Measurements from ENCODE around the gene RBM28.
A peak's percentile ranks its signal among the peaks of the same experiment; 100 is the strongest.
"Not testable (repeated sequence)": the region's sequence is repeated elsewhere in the genome, so short reads cannot be mapped to it uniquely, and the experiment has no call there.

RBM28 gene

GRCh38 chr7:128350708-128351295 is 7.1 kb upstream of the RBM28 start:
- no peak for DNase-seq (ENCODE audit: low spot score)

DNA sequence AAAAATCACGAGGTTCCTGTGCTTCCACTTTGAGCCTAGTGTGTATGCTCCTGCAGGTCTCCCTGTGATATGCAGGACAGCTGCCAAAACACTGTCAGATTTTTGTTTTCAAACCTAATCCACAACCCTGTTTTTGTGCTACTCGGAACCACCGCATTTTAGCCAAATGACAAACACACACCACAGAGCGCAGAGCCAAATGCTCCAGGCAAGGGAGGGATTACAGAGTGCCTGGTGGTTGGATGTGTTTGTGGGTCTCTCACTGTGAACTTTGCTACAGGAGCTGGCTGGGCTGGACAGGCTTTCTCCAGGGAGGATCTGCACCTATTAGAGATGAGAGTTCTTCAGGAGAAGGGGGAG is 5.7 kb upstream of the RBM28 start:
- no peak for DNase-seq (ENCODE audit: low spot score)

- DNase-seq (ENCODE audit: low spot score) = peak; percentile 77
Measured at GRCh38 chr7:128347647-128348097, 4.0 kb upstream of the RBM28 start.

DNA sequence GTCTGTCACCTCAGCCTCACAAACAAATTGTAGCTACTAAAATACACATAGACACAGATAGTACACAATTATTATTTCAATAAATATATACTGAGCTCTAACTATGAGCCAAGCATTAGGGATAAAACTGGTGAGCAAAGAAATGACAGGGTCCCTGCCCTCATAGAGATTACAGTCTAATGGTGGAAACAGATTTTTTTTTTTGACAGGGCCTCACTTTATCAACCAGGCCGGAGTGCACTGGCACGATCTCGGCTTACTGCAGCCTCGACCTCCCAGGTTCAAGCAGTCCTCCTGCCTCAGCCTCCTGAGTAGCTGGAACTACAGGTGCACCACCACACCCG is 695 bp upstream of the RBM28 start:
- no peak for DNase-seq (ENCODE audit: low spot score)

GRCh38 chr7:128341733-128342132 is 2.0 kb downstream of the RBM28 start:
- DNase-seq (ENCODE audit: low spot score) = no peak

- DNase-seq (ENCODE audit: low spot score) = no peak
Measured at GRCh38 chr7:128335730-128336129, 8.0 kb downstream of the RBM28 start.

DNA sequence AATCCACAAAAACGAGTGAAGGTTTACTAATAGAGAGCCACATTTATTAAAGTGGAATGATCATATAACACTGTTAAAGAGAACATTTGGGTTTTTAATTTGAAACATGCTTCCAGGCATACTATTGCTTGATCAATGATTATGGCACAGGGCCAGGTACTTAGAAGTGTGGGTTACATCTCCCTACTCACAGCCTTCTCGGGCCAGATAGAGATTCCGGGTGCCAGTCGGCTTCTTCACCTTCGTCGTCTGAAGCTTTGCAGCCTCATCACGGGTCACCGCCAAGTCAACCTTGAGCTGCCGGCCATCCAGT is 19.4 kb downstream of the RBM28 start:
- DNase-seq (ENCODE audit: low spot score) = no peak

DNA sequence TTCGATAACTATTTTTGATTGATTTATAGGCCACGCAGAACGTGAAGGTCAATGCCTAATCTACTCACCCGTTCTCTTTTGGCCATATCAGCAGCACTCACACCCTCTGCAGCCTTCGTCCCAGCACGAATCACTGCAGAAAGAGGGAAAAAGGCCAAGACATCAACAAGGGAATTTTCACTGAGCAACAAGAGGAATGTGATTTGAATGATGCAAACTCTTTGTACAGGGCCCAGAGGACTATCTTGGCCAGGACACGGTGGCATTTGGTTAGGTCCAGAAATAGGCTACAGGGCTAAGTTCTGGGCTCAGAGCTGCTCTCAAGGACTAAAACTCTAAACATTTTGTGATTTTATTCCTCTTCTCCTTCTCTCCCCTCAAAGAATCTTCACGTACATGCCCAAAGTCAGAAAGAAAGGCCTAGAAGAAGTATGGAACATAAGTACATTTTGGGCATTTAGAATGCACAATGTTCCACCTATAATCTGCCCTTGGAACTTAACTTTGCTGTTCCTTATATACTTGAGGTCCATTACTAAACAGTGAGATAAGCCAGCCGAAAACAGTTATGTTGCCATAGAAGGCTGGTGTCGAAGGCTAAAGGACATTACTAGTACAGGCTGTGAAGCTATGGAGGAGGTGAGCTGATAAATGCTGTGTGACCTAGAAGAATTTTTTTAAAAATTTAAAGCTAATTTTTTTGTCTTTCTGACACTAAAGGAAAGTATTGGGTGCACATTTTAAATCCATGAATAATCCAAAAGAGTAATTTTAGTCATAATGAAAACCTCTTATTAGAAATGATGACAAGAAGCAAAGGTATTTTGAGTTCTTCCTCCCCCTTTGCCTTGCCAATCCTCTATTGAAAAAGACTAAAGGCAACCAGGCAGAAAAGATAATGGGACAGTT is 20.0 kb downstream of the RBM28 start:
- DNase-seq (ENCODE audit: low spot score) = no peak

DNA sequence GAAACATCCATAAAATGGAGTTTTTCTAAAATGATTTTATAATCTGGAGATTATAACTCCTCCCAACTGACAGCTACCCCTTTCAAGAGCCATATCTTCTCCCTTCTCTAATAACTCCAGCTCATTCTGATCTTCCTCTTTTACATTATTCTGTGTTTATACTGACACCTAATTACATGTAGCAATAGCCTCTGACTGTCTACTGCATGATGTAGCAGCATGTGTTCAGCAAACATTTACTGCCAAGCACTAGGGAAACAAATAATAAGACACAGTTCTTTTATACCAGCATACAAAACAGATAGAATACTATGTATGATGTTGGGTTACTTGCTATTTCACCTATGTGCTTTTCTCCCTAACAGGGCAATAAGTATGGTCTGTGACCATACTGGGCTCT is 20.7 kb downstream of the RBM28 start:
- DNase-seq (ENCODE audit: low spot score) = no peak

GRCh38 chr7:128322040-128322643 is 21.6 kb downstream of the RBM28 start:
- DNase-seq (ENCODE audit: low spot score) = peak; percentile 64

DNA sequence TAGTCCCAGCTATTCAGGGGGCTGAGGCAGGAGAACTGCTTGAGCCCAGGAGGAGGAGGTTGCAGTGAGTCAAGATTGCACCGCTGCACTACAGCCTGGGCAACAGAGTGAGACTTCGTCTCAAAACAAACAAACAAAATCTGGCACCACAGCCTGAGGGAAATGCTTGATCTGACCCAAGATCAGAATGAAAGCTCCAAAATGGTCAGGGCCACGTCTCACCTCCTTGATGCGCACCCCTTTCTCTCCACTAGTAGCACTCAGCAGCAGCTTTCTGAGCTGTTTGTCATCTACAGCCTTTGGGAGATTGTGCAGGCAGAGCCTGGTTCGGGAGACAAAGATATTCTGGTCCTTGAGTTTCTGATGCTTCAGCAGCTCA is 22.7 kb downstream of the RBM28 start:
- no peak for DNase-seq (ENCODE audit: low spot score)

DNA sequence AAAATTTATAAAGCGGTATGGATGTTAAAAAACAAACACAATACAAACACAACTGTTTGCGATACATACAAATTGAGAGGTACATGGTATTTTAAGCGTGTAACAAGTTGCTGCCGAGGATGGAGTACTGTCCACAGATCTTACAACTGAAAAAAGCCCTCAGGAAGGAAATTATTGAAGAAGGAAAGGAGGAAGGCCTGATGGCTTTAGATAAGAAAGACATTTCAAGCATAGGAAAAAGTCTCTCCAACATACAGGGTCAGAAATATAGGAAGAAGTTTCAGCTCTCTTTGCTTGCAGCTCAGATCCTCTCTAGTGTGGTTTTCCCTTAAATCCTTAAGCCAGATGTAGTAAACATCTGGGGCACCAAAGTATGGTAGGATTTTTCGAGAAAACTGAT is 25.0 kb downstream of the RBM28 start:
- DNase-seq (ENCODE audit: low spot score) = no peak

- DNase-seq (ENCODE audit: low spot score) = no peak
Measured at GRCh38 chr7:128311013-128311412, 32.7 kb downstream of the RBM28 start.

- no peak for DNase-seq (ENCODE audit: low spot score)
Measured at GRCh38 chr7:128310499-128310898, 33.2 kb downstream of the RBM28 start.

DNA sequence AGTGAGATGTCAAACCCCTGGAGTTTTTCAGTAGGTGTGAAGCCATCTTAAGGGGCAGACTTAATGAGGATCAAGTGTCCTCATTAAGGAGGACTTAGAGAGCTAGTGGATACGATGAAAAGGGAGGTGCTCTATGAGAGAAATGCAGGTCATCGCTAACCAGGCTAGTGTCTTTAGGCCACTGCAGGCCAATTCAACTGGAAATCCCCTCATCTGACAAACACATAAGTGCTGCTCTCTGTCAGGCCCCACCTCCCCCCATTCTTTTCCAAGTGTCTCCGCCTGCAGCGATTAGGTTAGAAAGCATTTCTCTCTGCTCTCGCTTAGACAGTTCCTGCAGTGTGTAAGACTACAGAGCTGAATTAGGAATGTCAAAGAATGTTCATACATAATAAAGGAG is 33.7 kb downstream of the RBM28 start:
- DNase-seq (ENCODE audit: low spot score) = no peak

DNA sequence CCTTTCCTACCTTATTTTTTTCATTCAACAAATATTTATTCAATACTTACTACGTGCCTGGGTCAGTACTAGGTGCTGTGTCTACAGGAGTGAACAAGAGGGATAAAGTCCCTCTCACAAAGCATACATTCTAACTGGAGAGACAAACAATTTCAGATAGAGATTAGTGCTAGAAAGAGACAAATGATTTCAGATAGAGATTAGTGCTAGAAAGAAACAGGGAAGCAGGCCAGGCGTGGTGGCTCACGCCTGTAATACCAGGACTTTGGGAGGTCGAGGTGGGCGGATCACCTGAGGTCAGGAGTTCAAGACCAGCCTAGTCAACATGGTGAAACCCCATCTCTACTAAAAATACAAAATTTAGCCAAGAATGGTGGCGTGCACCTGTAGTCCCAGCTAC is 34.6 kb downstream of the RBM28 start:
- DNase-seq (ENCODE audit: low spot score) = no peak

DNA sequence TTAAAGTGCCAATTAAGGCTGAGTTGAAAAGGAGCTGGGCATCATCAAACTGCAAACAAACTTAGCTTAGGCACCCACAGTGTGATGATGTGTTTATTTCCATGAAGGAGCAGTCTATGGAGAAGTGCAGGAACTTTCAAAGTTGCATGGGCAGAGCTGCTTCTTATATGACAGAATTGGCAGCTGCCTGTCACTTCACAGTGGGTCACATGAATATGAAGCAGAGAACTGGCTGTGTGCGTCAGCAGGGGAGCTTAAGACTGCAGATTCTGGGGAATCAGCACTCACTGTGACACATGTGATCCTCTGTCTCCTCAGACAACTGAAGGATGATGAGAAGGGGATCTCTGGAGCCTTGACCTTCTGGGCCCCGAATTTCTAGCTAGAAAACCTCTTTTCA is 36.6 kb downstream of the RBM28 start:
- DNase-seq (ENCODE audit: low spot score) = no peak

DNA sequence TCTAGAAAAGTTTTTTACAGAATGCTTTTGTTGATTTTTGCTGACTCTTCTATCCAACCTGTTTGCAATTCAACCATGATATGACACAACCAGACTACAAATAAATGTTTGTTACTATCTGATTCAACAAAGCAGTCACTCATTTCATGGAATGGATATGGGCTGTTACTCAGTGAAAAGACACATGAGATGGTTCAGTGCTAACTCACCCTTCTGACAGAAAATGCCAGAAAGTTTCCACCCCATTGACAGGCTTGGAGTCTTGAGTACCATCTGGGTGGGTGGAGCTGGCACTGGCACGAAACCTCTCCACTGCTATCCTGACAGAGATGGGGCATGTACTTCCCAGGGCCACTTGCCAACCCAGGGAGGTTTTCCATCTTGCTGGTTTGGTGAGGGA is 39.5 kb downstream of the RBM28 start:
- DNase-seq (ENCODE audit: low spot score) = no peak

GRCh38 chr7:128303643-128304042 is 40.1 kb downstream of the RBM28 start:
- DNase-seq (ENCODE audit: low spot score) = no peak

DNA sequence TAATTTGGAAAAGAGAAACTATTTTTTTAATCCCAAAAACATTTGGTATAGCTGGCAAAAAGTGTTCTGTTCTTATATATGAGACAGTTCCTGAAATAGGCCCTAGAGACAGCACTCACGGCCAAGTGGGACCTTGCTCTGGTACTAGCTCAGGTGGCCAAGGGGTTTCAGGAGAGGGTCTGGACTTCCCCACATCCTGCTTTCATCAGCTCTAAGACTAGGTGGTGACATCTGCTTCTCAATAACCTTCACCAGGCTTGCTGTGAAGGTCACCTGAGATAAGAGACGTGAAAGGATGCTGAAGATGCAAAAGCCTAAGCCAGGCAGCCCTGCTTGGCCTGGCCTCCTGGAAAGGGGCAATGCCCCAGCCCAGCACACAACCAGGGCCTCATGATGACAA is 40.6 kb downstream of the RBM28 start:
- no peak for DNase-seq (ENCODE audit: low spot score)

GRCh38 chr7:128302139-128302538 is 41.6 kb downstream of the RBM28 start:
- DNase-seq (ENCODE audit: low spot score) = no peak

- no peak for DNase-seq (ENCODE audit: low spot score)
Measured at GRCh38 chr7:128299109-128299607, 44.5 kb downstream of the RBM28 start.

- DNase-seq (ENCODE audit: low spot score) = not testable (repeated sequence)
Measured at GRCh38 chr7:128298004-128298403, 45.7 kb downstream of the RBM28 start.
